DMS53 treated with DMSO at 0.1 percent for 48 hours (cell line): Measurements from ENCODE around the gene VSTM5.
"Not testable (repeated sequence)": the region's sequence is repeated elsewhere in the genome, so short reads cannot be mapped to it uniquely, and the experiment has no call there.

Experiments
- DNase-seq: peaks from one replicate; lab custom pipeline; 2025; ENCODE audit not compliant: unreplicated experiment; lab: John Stamatoyannopoulos, UW

VSTM5 gene

GRCh38 chr11:93801366-93801765, 49.1 kb downstream of the VSTM5 start:
- no peak for DNase-seq

GRCh38 chr11:93796441-93797231, 53.8 kb downstream of the VSTM5 start:
- no peak for DNase-seq

- DNase-seq: no peak
These were observed 58.9 kb downstream of the VSTM5 start for GRCh38 chr11:93791493-93791892.

GRCh38 chr11:93784935-93785360, 65.5 kb downstream of the VSTM5 start:
- no peak for DNase-seq

- peak; percentile 94 for DNase-seq
These were observed 66.1 kb downstream of the VSTM5 start, which contains the start of gene MED17 for GRCh38 chr11:93784145-93784934. TSS of gene MED17 (plus strand) at chr11:93784282. CDS start at chr11:93784514, 232 bp downstream.

- DNase-seq: no peak
These were observed 66.7 kb downstream of the VSTM5 start for GRCh38 chr11:93783765-93784144.

- DNase-seq: no peak
These were observed 67.1 kb downstream of the VSTM5 start for GRCh38 chr11:93783362-93783761.

GRCh38 chr11:93775289-93775688, 75.1 kb downstream of the VSTM5 start:
- DNase-seq: no peak

- not testable (repeated sequence) for DNase-seq
These were observed 75.9 kb downstream of the VSTM5 start for GRCh38 chr11:93774560-93774959.

GRCh38 chr11:93773601-93774200, 76.7 kb downstream of the VSTM5 start:
- DNase-seq: no peak

- DNase-seq: no peak
These were observed 77.4 kb downstream of the VSTM5 start for GRCh38 chr11:93773045-93773477.

- DNase-seq: no peak
These were observed 78.3 kb downstream of the VSTM5 start for GRCh38 chr11:93772123-93772522.

GRCh38 chr11:93770160-93770559, 80.3 kb downstream of the VSTM5 start:
- no peak for DNase-seq
